Large intestine (tissue), 3 donors: ENCODE results near the gene NUAK2. TPM values are rescaled to one million over a fixed set of nuclear protein-coding genes. Genes with fewer than 3 reads are reported as not detected.

Experiments used
- DNase-seq, 2 donors: peaks; one replicate each; pipeline versions ENCODE4 v3.0.0 to v3.0.0-alpha.2; 2013
- H3K27ac ChIP-seq: one replicate; pipeline ENCODE4 v1.5.1; 2013; ENCODE audit warnings: low read length
- H3K27me3 ChIP-seq: 2 replicates; pipeline ENCODE4 v1.6.1; 2013; ENCODE audit warnings: low read length; ENCODE audit not compliant: control insufficient read depth, insufficient read depth
- H3K36me3 ChIP-seq: 2 replicates; pipeline ENCODE4 v1.6.1; 2013; ENCODE audit warnings: low read length; ENCODE audit not compliant: control insufficient read depth, insufficient read depth
- H3K4me1 ChIP-seq: one replicate; pipeline ENCODE4 v1.6.1; 2013; ENCODE audit warnings: low read length; ENCODE audit not compliant: control insufficient read depth, insufficient read depth
- H3K4me3 ChIP-seq: one replicate; pipeline ENCODE4 v1.5.1; 2013; ENCODE audit warnings: low read length
- H3K9me3 ChIP-seq: one replicate; pipeline ENCODE4 v1.6.1; 2013; ENCODE audit warnings: mild to moderate bottlenecking, low read depth, low read length, moderate library complexity; ENCODE audit not compliant: control insufficient read depth
- WGBS: methylation state at CpG from one replicate; pipeline ENCODE4 v1.1.5; 2013; ENCODE audit warnings: low lambda C conversion rate; ENCODE audit not compliant: insufficient coverage; 5-methylcytosine and 5-hydroxymethylcytosine counted together
- polyA plus RNA-seq: library from polyadenylated mRNA; unstranded; fragments of 120-200 nt; gene quantifications from one replicate; pipeline ENCODE4 v1.2.1, GENCODE V29; 2013

NUAK2 gene
- polyA plus RNA-seq, 1 donor = 8.5 TPM

DNA sequence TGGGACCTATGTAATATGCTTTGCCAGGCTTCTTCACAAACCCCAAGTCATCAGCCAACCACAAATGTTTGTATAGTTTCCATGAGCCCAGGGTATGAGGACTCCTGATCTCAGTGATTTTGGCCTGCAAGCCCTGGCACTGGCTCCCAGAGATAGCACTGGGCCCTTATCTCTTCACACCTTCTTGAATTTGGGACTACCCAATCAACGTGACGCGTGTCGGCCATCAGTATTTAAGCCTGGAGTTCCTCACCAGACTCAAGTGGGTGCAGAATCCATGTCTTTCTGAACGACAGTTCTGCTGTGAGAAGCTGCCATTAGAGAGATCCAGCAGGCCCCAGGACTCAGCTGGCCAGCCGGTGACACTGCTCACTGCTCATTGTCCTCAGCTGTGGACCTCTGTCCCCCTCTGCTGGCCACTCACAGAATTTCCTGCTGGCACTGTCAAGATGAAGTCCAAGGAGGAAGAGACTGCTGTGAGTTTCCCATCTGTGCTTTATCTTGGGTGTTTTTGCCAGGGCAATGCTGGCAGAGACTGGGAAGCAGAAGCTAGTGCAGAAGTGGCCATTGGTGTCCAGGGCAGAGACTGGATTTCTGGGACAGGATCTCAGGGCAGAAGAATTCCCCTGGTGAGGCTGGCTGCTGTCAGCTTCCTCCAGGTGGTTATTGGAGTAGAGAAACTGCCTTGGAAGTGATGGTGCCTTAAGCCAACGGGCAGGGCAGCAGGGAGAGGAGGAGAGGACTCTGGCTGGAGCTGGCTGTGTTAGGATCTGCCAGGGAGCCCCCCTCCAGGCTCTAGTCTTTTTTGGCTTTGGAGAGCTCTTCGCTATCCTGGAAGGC lies 65.4 kb downstream of the NUAK2 start:
- DNase-seq = peak; percentile 75 to 85
- no peaks in the 10 kb centered on the region for H3K27me3 ChIP-seq
- H3K4me3 ChIP-seq = no peak overlapping the region
- H3K4me1 ChIP-seq = no peaks in the 10 kb centered on the region
- H3K27ac ChIP-seq = no peak overlapping the region
- H3K9me3 ChIP-seq = no peaks in the 10 kb centered on the region
- WGBS = no CpG with 5 or more reads among the region's 8 CpGs
- no peaks in the 10 kb centered on the region for H3K36me3 ChIP-seq

Other genes starting within 250 kb of the NUAK2 start
- 3.3 TPM for gene TMEM81, start 237.3 kb downstream of the NUAK2 start, polyA plus RNA-seq
- 13.4 TPM for gene RBBP5, start 199.8 kb downstream of the NUAK2 start, polyA plus RNA-seq
- gene DSTYK, start 110.0 kb downstream of the NUAK2 start, polyA plus RNA-seq = 6.0 TPM
- 6.2 TPM for gene TMCC2, start 93.8 kb downstream of the NUAK2 start, polyA plus RNA-seq
- 8.7 TPM for gene KLHDC8A, start 35.2 kb upstream of the NUAK2 start, polyA plus RNA-seq
- gene LEMD1, start 100.3 kb upstream of the NUAK2 start, polyA plus RNA-seq = 1.0 TPM
- 0.88 TPM for gene BLACAT1, start 134.3 kb upstream of the NUAK2 start, polyA plus RNA-seq
- 52.6 TPM for gene CDK18, start 182.9 kb upstream of the NUAK2 start, polyA plus RNA-seq